HepG2 (cell line): ENCODE measurements around the gene ELAVL2. TPM values are rescaled to one million over a fixed set of nuclear protein-coding genes. Genes with fewer than 3 reads are reported as not detected.

ENCODE experiments used
- ATAC-seq: fragments of 200-7000 bp; cut with Tn5 transposase; 3 replicates; pipeline ENCODE4 v1.9.1; 2020; ENCODE audit warnings: mild to moderate bottlenecking, moderate library complexity
- BruUV-seq: library from RNA; stranded (reverse); fragments of 400-500 nt; replicated peaks from 2 replicates; lab custom pipeline; 2021; lab: Mats Ljungman, UMichigan
- CTCF ChIA-PET: fragments of 300-600 bp; formaldehyde crosslinking; extraction: SDS; loops from one replicate; lab custom pipeline; 2021; ENCODE audit warnings: low total read pairs, inconsistent platforms, low intra/inter-chr PET ratio; lab: Yijun Ruan, JAX
- POLR2A ChIA-PET: fragments of 350-600 bp; sonication (Branson Sonifier 250); formaldehyde crosslinking; loops from one replicate; lab custom pipeline; 2020; ENCODE audit warnings: antibody characterized with exemption, inconsistent platforms; lab: Yijun Ruan, JAX
- DNase-seq: peaks from one replicate; pipeline ENCODE4 v3.0.0-alpha.2; 2015; ENCODE audit warnings: low spot score
- FAIRE-seq: peaks from 3 replicates; lab custom pipeline; 2011; peaks lifted over from hg19 to GRCh38; lab: Jason Lieb, UNC
- H2AFZ ChIP-seq: one replicate; pipeline ENCODE4 v1.6.1; 2011; ENCODE audit warnings: low read length, inconsistent platforms
- H3K27ac ChIP-seq: fragments of 300-600 bp; 3 replicates; pipeline ENCODE4 v1.8.0; 2011; ENCODE audit warnings: mixed run types, mild to moderate bottlenecking, mixed read lengths, low read length, inconsistent platforms; ENCODE audit not compliant: insufficient read depth; ENCODE audit errors: extremely low read length
- H3K27me3 ChIP-seq, 2 experiments: fragments of 200-600 bp in 1 of 2; 2 replicates in 1 of 2; 3 replicates in 1 of 2; pipeline versions ENCODE4 v1.6.0 to v1.8.0; 2011; ENCODE audit warnings: low read length in 2 of 2, mild to moderate bottlenecking in 2 of 2, moderate library complexity in 2 of 2, inconsistent platforms in 1 of 2; ENCODE audit not compliant: insufficient read depth in 2 of 2, control insufficient read depth in 1 of 2
- H3K36me3 ChIP-seq, 2 experiments: fragments of 200-600 bp in 1 of 2; replicated peaks in 1 of 2; 2 replicates in 1 of 2; 3 replicates in 1 of 2; pipeline versions ENCODE4 v1.5.1 to v1.8.0; 2011; ENCODE audit warnings: low read length in 2 of 2, inconsistent platforms in 1 of 2; ENCODE audit not compliant: insufficient read depth in 2 of 2, control insufficient read depth in 1 of 2
- H3K4me1 ChIP-seq: 2 replicates; pipeline ENCODE4 v1.5.1; 2012; ENCODE audit warnings: low read length, inconsistent platforms; ENCODE audit not compliant: insufficient read depth
- H3K4me2 ChIP-seq: 2 replicates; pipeline ENCODE4 v1.6.0; 2011; ENCODE audit warnings: low read depth, low read length, inconsistent platforms
- H3K4me3 ChIP-seq, 3 experiments: fragments of 200-600 bp in 1 of 3; sonication (generic), shearing (Covaris generic) in 1 of 3; replicated peaks in 1 of 3; 2 replicates each; pipeline ENCODE4 v1.5.1; 2011 to 2016; ENCODE audit warnings: low read length in 3 of 3, inconsistent platforms in 2 of 3, low read depth in 2 of 3, mild to moderate bottlenecking in 2 of 3, control low read depth in 1 of 3, mixed read lengths in 1 of 3; ENCODE audit not compliant: insufficient read depth in 1 of 3
- H3K79me2 ChIP-seq: one replicate; pipeline ENCODE4 v1.6.1; 2011; ENCODE audit warnings: low read length, inconsistent platforms; ENCODE audit not compliant: insufficient read depth
- H3K9ac ChIP-seq: 2 replicates; pipeline ENCODE4 v1.6.0; 2011; ENCODE audit warnings: mild to moderate bottlenecking, low read depth, low read length, inconsistent platforms; ENCODE audit not compliant: insufficient read depth
- H3K9me3 ChIP-seq: 2 replicates; pipeline ENCODE4 v1.5.1; 2012; ENCODE audit warnings: mild to moderate bottlenecking, low read length
- H4K20me1 ChIP-seq: 2 replicates; pipeline ENCODE4 v1.6.0; 2011; ENCODE audit warnings: inconsistent platforms, mild to moderate bottlenecking, low read length, moderate library complexity; ENCODE audit not compliant: insufficient read depth
- HES4 ChIP-seq: sonication (generic); formaldehyde crosslinking; IDR thresholded peaks from 2 replicates; pipeline ENCODE4 v1.9.0; 2021; ENCODE audit warnings: mild to moderate bottlenecking, missing genetic modification reagents, borderline replicate concordance
- KAT2B ChIP-seq: fragments of 150-350 bp; IDR thresholded peaks from 2 replicates; pipeline ENCODE4 v1.6.1; 2014; ENCODE audit warnings: low read depth, low read length, borderline replicate concordance
- KDM1A ChIP-seq: IDR thresholded peaks from 2 replicates; pipeline ENCODE4 v1.6.1; 2016; ENCODE audit warnings: missing compliant biosample characterization
- NFIB ChIP-seq: sonication (generic); formaldehyde crosslinking; IDR thresholded peaks from 2 replicates; pipeline ENCODE4 v1.9.0; 2021; ENCODE audit warnings: missing genetic modification reagents, mild to moderate bottlenecking, borderline replicate concordance
- PRPF4 ChIP-seq: fragments of 200-400 bp; formaldehyde crosslinking; IDR thresholded peaks from 2 replicates; pipeline ENCODE4 v1.6.1; 2016; ENCODE audit warnings: low read length, low read depth; ENCODE audit not compliant: poor library complexity, severe bottlenecking
- TCF12 ChIP-seq, 2 experiments: fragments of 450-650 bp in 1 of 2; sonication (generic) in 1 of 2; formaldehyde crosslinking in 1 of 2; IDR thresholded peaks; 2 replicates each; pipeline versions ENCODE4 v1.6.1 to v1.8.0; 2017 to 2022; ENCODE audit warnings: antibody characterized with exemption in 1 of 2, mild to moderate bottlenecking in 1 of 2, missing genetic modification reagents in 1 of 2, moderate library complexity in 1 of 2
- ZNF414 ChIP-seq: sonication (generic); formaldehyde crosslinking; IDR thresholded peaks from 2 replicates; pipeline ENCODE4 v1.5.0; 2020; ENCODE audit warnings: missing genetic modification reagents
- ZNF614 ChIP-seq: IDR thresholded peaks from 2 replicates; pipeline ENCODE4 v1.6.1; 2018; ENCODE audit warnings: missing biosample characterization, missing genetic modification reagents, inconsistent platforms, borderline replicate concordance
- WGBS: methylation state at CpG from one replicate; pipeline ENCODE4 v1.1.6; 2017; ENCODE audit warnings: low lambda C conversion rate; 5-methylcytosine and 5-hydroxymethylcytosine counted together
- in situ Hi-C: cut with HindIII; loops from 2 replicates; pipeline ENCODE4 v1.10.0; 2017; ENCODE audit warnings: low pct_unique_long_range_greater_than_20kb; ENCODE audit not compliant: extremely low pct_ligation_motif_present
- intact Hi-C: fragments of 100-400 bp; cut with micrococcal nuclease; formaldehyde crosslinking; loops from one replicate; pipeline ENCODE4 v1.10.0; 2022; ENCODE audit not compliant: unreplicated experiment
- polyA plus RNA-seq, 8 experiments: library from polyadenylated mRNA; depleted of rRNA in 3 of 8; stranded (reverse) in 7 of 8; unstranded in 1 of 8; fragments of >200 nt; fragmentation: Illumina TruSeq in 4 of 8; extraction: Trizol in 4 of 8; gene quantifications; 2 replicates each; pipeline versions ENCODE4 v1.2.1 to v1.2.3, GENCODE V29; 2011 to 2016; ENCODE audit warnings: low read depth in 4 of 8, missing spikeins in 1 of 8, mixed read lengths in 1 of 8; ENCODE audit not compliant: insufficient read depth in 1 of 8
- total RNA-seq, 5 experiments: library from RNA; depleted of rRNA; stranded (reverse); fragments of >200 nt; fragmentation: Illumina TruSeq; extraction: Trizol; gene quantifications; 2 replicates each; pipeline ENCODE4 v1.2.3, GENCODE V29; 2016; ENCODE audit warnings: low read depth in 1 of 5

Gene ELAVL2
- total and polyA plus RNA-seq, 2 of the 13 experiments (the other 11 are each of a cell fraction or from before 2014, with no cell fraction given): not detected

DNA sequence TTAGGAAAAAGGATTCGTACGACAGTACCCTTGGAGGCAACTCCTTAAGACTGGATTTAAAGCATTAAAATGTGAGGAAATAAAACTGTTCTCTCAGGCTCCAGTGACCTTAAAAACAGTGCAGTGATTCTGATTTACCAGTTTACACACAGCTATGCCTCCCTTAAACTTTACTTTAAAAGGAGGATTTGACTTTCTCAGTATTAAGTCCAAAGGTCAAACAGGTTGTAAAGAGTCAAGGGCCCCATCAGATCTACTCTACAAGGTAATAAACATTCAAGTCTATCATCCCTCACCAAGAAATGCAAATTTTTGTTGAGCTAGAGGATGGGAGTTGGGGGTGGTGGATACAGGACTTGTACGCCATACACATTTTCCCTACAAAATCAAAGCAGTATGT, 75.2 kb downstream of the ELAVL2 start:
- FAIRE-seq (no peak), DNase-seq (no peak), ATAC-seq (no peak)
- BruUV-seq: no TSS peak
- WGBS: 17% methylated on average over 3 of the region's 3 CpGs
- TF ChIP-seq KDM1A (CRISPR knock-in tag) (no peak), TCF12 (IDR thresholded peaks at IDR 0.05) (no peak), TCF12 (CRISPR knock-in tag; IDR thresholded peaks at IDR 0.05) (no peak), KAT2B (no peak), NFIB (CRISPR knock-in tag) (no peak), PRPF4 (no peak), ZNF414 (CRISPR knock-in tag) (no peak), HES4 (no peak), ZNF614 (CRISPR knock-in tag) (no peak)
- intact Hi-C loops (no loop called here), in situ Hi-C loops (no loop called here)
- CTCF ChIA-PET: no interaction called here
- Histone ChIP-seq H4K20me1 (no peaks in the 10 kb centered on the region), H3K9ac (no peak overlapping the region), H3K27me3 (no peaks in the 10 kb centered on the region), H3K27ac (no peak overlapping the region), H3K79me2 (no peaks in the 10 kb centered on the region), H3K4me1 (no peaks in the 10 kb centered on the region), H3K4me2 (no peak overlapping the region), H3K9me3 (no peaks in the 10 kb centered on the region), H3K4me3 (no peak overlapping the region), H2AFZ (no peak overlapping the region), H3K36me3 (no peaks in the 10 kb centered on the region)
- POLR2A ChIA-PET: no interaction called here
